H1 (cell line): ENCODE measurements around the gene SND1. TPM values are rescaled to one million over a fixed set of nuclear protein-coding genes. Genes with fewer than 3 reads are reported as not detected.

Experiments
- CBX5 ChIP-seq: fragments of 300-800, 300-1000 bp; sonication (generic); IDR thresholded peaks from 2 replicates; pipeline ENCODE4 v1.7.1; 2016; ENCODE audit warnings: antibody characterized with exemption, low read length, low read depth
- JUND ChIP-seq: IDR thresholded peaks from 2 replicates; pipeline ENCODE4 v1.6.1; 2011; ENCODE audit warnings: mild to moderate bottlenecking, improper control_type of control experiment, low read length
- KDM5A ChIP-seq: fragments of 200-600 bp; IDR thresholded peaks from 2 replicates; pipeline ENCODE4 v1.7.1; 2012; ENCODE audit warnings: mild to moderate bottlenecking, low read length, inconsistent platforms, mixed read lengths
- NRF1 ChIP-seq: IDR thresholded peaks from 2 replicates; pipeline ENCODE4 v1.6.1; 2011; ENCODE audit warnings: mild to moderate bottlenecking, low read depth, low read length, improper control_type of control experiment
- PHF8 ChIP-seq: fragments of 200-600 bp; sonication (generic); conservative IDR thresholded peaks from 2 replicates; pipeline ENCODE4 v1.7.1; 2012; ENCODE audit warnings: low read depth, mild to moderate bottlenecking, inconsistent platforms, low read length, moderate library complexity
- SRF ChIP-seq: IDR thresholded peaks from 2 replicates; pipeline ENCODE4 v1.6.1; 2011; ENCODE audit warnings: mild to moderate bottlenecking, low read depth, low read length, moderate library complexity
- polyA plus RNA-seq, 7 experiments: library from polyadenylated mRNA; depleted of rRNA in 3 of 7; stranded (reverse) in 5 of 7; unstranded in 2 of 7; fragments of >200 nt in 5 of 7; fragments of 200-250 nt in 2 of 7; gene quantifications; 1 replicate in 5 of 7; 2 replicates in 1 of 7; 4 replicates in 1 of 7; pipeline versions ENCODE4 v1.2.1 to v1.2.3, GENCODE V29; 2011 to 2013; ENCODE audit warnings: missing spikeins in 2 of 7, mixed read lengths in 2 of 7
- total RNA-seq: library from RNA; stranded (reverse); fragmentation: NEBNext Ultra II Directional; extraction: Animal tissue kit (Norgen Biotek cat#: 25700); gene quantifications from 2 replicates; pipeline ENCODE4 v1.2.1, GENCODE V29; 2021
- TF ChIP-seq, protein P1 (sequence below), 3 experiments: IDR thresholded peaks; 1 replicate in 2 of 3; 2 replicates in 1 of 3; pipeline versions ENCODE4 v1.5.1 to v1.6.1; 2011; ENCODE audit warnings: low read length in 3 of 3, mild to moderate bottlenecking in 3 of 3, inconsistent platforms in 2 of 3, low read depth in 1 of 3, moderate library complexity in 1 of 3; ENCODE audit not compliant: insufficient read depth in 1 of 3; ENCODE audit errors: control extremely low read depth in 1 of 3

The SND1 gene
- total and polyA plus RNA-seq, 2 of the 8 experiments (the other 6 are each of a cell fraction or from before 2014, with no cell fraction given) = 122 to 290 TPM

DNA sequence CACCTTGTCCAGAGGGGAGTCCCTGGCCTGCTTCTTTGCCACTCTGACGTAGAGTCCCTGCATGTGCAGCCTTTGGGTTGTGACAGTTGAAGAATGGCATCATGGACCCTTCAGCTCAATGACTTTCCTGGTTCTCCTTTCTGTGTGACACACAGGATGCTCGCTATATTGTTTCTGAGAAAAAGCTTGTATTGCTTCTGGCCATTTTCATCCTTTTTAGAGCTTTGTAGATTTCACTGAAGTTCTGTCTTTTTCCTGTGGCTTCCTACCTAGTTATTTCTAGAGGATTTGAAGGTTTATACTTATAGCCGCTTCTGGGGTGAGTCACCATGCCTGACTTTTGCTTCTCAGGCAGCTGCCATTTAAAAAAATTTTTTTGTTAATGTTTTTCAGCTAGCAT is 27.0 kb downstream of the SND1 start (continued):
- TF ChIP-seq, protein P1, sequence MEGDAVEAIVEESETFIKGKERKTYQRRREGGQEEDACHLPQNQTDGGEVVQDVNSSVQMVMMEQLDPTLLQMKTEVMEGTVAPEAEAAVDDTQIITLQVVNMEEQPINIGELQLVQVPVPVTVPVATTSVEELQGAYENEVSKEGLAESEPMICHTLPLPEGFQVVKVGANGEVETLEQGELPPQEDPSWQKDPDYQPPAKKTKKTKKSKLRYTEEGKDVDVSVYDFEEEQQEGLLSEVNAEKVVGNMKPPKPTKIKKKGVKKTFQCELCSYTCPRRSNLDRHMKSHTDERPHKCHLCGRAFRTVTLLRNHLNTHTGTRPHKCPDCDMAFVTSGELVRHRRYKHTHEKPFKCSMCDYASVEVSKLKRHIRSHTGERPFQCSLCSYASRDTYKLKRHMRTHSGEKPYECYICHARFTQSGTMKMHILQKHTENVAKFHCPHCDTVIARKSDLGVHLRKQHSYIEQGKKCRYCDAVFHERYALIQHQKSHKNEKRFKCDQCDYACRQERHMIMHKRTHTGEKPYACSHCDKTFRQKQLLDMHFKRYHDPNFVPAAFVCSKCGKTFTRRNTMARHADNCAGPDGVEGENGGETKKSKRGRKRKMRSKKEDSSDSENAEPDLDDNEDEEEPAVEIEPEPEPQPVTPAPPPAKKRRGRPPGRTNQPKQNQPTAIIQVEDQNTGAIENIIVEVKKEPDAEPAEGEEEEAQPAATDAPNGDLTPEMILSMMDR (IDR thresholded peaks at IDR 0.05; ENCODE audit: control extremely low read depth in 1 of 3, insufficient read depth in 1 of 3, low read depth in 1 of 3, low read length in 3 of 3) = no peak
- TF ChIP-seq KDM5A = no peak
- TF ChIP-seq NRF1 = no peak
- TF ChIP-seq JUND = no peak
- no peak for TF ChIP-seq CBX5
- no peak for TF ChIP-seq PHF8
- TF ChIP-seq SRF = no peak
